ENCODE data around the gene PRKAR2A. TPM values are rescaled to one million over a fixed set of nuclear protein-coding genes. Genes with fewer than 3 reads are reported as not detected.

The PRKAR2A gene
- polyA plus RNA-seq, 1 donor from 2014 or later = 26.1 TPM

DNA sequence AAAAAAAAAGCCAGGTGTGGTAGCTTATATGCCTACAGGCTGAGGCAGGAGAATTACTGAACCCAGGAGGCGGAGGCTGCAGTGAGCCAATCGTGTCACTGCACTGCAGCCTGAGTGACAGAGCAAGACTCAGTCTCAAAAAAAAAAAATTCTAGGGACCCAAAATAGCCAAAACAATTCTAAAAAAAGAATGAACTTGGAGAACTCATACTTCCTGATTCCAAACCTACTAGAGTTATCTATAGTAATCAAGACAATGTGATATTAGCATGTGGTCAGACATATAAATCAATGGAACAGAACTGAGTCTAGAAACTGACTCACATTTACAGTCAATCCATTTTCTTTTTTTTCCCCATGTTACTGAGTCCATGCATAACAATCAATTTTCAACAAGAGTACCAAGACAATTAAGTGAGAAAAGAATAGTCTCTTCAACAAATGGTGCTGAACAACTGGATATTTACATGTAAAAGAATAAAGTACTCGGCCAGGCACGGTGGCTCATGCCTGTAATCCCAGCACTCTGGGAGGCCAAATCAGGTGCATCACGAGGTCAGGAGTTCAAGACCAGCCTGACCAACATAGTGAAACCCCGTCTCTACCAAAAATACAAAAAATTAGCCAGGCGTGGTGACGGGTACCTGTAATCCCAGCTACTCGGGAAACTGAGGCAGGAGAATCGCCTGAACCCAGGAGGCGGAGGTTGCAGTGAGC is 11.9 kb downstream of the PRKAR2A start:
- Histone ChIP-seq H3K9ac (ENCODE audit: low read length) (no peak overlapping the region), H3K36me3 (ENCODE audit: insufficient read depth, low read length) (no peaks in the 10 kb centered on the region), H3K4me2 (ENCODE audit: low read length) (no peak overlapping the region), H3K27me3 (ENCODE audit: insufficient read depth, low read depth, low read length) (no peaks in the 10 kb centered on the region), H3K4me3 (ENCODE audit: low read length) (no peak overlapping the region), H4K20me1 (ENCODE audit: insufficient read depth) (no peaks in the 10 kb centered on the region), H2AFZ (ENCODE audit: low read depth, low read length) (no peak overlapping the region), H3K9me3 (ENCODE audit: low read length) (no peaks in the 10 kb centered on the region), H3K27ac (ENCODE audit: low read length) (no peak overlapping the region), H3K79me2 (replicated peaks; ENCODE audit: insufficient read depth, low read length) (no peaks in the 10 kb centered on the region), H3F3A (ENCODE audit: insufficient read depth, low read length, poor library complexity, severe bottlenecking) (no peaks in the 10 kb centered on the region), H3K9me2 (ENCODE audit: insufficient read depth, low read length) (no peaks in the 10 kb centered on the region)
- no peak for TF ChIP-seq EP300 (conservative IDR thresholded peaks at IDR 0.05; ENCODE audit: poor library complexity, severe bottlenecking)
- no peak for TF ChIP-seq MXI1 (conservative IDR thresholded peaks at IDR 0.05; ENCODE audit: poor library complexity, severe bottlenecking)
- TF ChIP-seq, protein P1, sequence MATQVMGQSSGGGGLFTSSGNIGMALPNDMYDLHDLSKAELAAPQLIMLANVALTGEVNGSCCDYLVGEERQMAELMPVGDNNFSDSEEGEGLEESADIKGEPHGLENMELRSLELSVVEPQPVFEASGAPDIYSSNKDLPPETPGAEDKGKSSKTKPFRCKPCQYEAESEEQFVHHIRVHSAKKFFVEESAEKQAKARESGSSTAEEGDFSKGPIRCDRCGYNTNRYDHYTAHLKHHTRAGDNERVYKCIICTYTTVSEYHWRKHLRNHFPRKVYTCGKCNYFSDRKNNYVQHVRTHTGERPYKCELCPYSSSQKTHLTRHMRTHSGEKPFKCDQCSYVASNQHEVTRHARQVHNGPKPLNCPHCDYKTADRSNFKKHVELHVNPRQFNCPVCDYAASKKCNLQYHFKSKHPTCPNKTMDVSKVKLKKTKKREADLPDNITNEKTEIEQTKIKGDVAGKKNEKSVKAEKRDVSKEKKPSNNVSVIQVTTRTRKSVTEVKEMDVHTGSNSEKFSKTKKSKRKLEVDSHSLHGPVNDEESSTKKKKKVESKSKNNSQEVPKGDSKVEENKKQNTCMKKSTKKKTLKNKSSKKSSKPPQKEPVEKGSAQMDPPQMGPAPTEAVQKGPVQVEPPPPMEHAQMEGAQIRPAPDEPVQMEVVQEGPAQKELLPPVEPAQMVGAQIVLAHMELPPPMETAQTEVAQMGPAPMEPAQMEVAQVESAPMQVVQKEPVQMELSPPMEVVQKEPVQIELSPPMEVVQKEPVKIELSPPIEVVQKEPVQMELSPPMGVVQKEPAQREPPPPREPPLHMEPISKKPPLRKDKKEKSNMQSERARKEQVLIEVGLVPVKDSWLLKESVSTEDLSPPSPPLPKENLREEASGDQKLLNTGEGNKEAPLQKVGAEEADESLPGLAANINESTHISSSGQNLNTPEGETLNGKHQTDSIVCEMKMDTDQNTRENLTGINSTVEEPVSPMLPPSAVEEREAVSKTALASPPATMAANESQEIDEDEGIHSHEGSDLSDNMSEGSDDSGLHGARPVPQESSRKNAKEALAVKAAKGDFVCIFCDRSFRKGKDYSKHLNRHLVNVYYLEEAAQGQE (IDR thresholded peaks at IDR 0.05; ENCODE audit: borderline replicate concordance) = no peak
- TF ChIP-seq, protein P2, sequence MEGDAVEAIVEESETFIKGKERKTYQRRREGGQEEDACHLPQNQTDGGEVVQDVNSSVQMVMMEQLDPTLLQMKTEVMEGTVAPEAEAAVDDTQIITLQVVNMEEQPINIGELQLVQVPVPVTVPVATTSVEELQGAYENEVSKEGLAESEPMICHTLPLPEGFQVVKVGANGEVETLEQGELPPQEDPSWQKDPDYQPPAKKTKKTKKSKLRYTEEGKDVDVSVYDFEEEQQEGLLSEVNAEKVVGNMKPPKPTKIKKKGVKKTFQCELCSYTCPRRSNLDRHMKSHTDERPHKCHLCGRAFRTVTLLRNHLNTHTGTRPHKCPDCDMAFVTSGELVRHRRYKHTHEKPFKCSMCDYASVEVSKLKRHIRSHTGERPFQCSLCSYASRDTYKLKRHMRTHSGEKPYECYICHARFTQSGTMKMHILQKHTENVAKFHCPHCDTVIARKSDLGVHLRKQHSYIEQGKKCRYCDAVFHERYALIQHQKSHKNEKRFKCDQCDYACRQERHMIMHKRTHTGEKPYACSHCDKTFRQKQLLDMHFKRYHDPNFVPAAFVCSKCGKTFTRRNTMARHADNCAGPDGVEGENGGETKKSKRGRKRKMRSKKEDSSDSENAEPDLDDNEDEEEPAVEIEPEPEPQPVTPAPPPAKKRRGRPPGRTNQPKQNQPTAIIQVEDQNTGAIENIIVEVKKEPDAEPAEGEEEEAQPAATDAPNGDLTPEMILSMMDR (IDR thresholded peaks at IDR 0.05; ENCODE audit: poor library complexity, severe bottlenecking) = no peak
- no peak for TF ChIP-seq POLR2AphosphoS5 (IDR thresholded peaks at IDR 0.05)
- TF ChIP-seq EZH2 (IDR thresholded peaks at IDR 0.05; ENCODE audit: borderline replicate concordance, insufficient read depth, low read length, poor library complexity, severe bottlenecking) = no peak
- no peak for TF ChIP-seq RAD21 (conservative IDR thresholded peaks at IDR 0.05)
- TF ChIP-seq TAF1 (IDR thresholded peaks at IDR 0.05; ENCODE audit: low read depth) = no peak
- TF ChIP-seq SMC3 (conservative IDR thresholded peaks at IDR 0.05; ENCODE audit: poor library complexity) = no peak

DNA sequence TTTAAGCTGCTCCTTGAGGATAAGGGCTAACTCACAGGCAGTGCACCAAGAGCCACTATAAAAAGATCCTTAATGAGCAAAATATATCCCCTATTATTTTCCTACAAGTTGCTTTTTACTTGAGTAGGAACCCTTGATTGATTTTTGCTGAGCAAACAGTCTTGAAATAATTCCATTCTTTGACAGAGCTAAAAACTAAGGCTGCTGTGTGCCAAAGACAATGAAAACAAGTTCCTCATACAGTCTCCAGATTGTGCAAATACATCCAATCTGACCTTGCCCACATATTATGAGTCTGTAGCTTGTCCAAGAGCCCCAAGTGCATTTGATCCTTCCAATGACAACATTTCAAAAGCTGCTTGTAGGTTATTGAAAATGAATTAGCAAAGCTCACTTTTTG is 15.0 kb downstream of the PRKAR2A start:
- H3K4me3 ChIP-seq (ENCODE audit: low read length) = no peak overlapping the region
- no peaks in the 10 kb centered on the region for H3K79me2 ChIP-seq (replicated peaks; ENCODE audit: insufficient read depth, low read length)
- H3K36me3 ChIP-seq (ENCODE audit: insufficient read depth, low read length) = no peaks in the 10 kb centered on the region
- no peak for TF ChIP-seq EP300 (conservative IDR thresholded peaks at IDR 0.05; ENCODE audit: poor library complexity, severe bottlenecking)
- no peak for TF ChIP-seq RAD21 (conservative IDR thresholded peaks at IDR 0.05)
- TF ChIP-seq MXI1 (conservative IDR thresholded peaks at IDR 0.05; ENCODE audit: poor library complexity, severe bottlenecking) = no peak
- TF ChIP-seq, protein P1 (IDR thresholded peaks at IDR 0.05; ENCODE audit: borderline replicate concordance) = no peak
- no peak for TF ChIP-seq SMC3 (conservative IDR thresholded peaks at IDR 0.05; ENCODE audit: poor library complexity)
- TF ChIP-seq, protein P2 (IDR thresholded peaks at IDR 0.05; ENCODE audit: poor library complexity, severe bottlenecking) = no peak
- TF ChIP-seq TAF1 (IDR thresholded peaks at IDR 0.05; ENCODE audit: low read depth) = no peak
- TF ChIP-seq EZH2 (IDR thresholded peaks at IDR 0.05; ENCODE audit: borderline replicate concordance, insufficient read depth, low read length, poor library complexity, severe bottlenecking) = no peak
- no peak for TF ChIP-seq POLR2AphosphoS5 (IDR thresholded peaks at IDR 0.05)
- no peak overlapping the region for H3K27ac ChIP-seq (ENCODE audit: low read length)
- H3K9me2 ChIP-seq (ENCODE audit: insufficient read depth, low read length) = no peaks in the 10 kb centered on the region
- H3K27me3 ChIP-seq (ENCODE audit: insufficient read depth, low read depth, low read length) = no peaks in the 10 kb centered on the region
- H2AFZ ChIP-seq (ENCODE audit: low read depth, low read length) = no peak overlapping the region
- no peak overlapping the region for H3K9ac ChIP-seq (ENCODE audit: low read length)
- no peaks in the 10 kb centered on the region for H3F3A ChIP-seq (ENCODE audit: insufficient read depth, low read length, poor library complexity, severe bottlenecking)
- no peak overlapping the region for H3K4me2 ChIP-seq (ENCODE audit: low read length)
- no peaks in the 10 kb centered on the region for H3K9me3 ChIP-seq (ENCODE audit: low read length)
- no peaks in the 10 kb centered on the region for H4K20me1 ChIP-seq (ENCODE audit: insufficient read depth)
